ENCODE results near the gene LTB4R. TPM values are rescaled to one million over a fixed set of nuclear protein-coding genes. Genes with fewer than 3 reads are reported as not detected.

Gene LTB4R
- total RNA-seq, 1 experiment from 2014 or later: 9.4 TPM

GRCh38 chr14:24271134-24271833 lies 40.0 kb upstream of the LTB4R start, which contains the start of gene RABGGTA (continued):
- TF ChIP-seq, protein P1, sequence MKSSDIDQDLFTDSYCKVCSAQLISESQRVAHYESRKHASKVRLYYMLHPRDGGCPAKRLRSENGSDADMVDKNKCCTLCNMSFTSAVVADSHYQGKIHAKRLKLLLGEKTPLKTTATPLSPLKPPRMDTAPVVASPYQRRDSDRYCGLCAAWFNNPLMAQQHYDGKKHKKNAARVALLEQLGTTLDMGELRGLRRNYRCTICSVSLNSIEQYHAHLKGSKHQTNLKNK (CRISPR knock-in tag; IDR thresholded peaks at IDR 0.05): 0 out of 2 replicates have a peak, but pooled peaks have one; percentile 68
- TF ChIP-seq ZNF512 (CRISPR knock-in tag; IDR thresholded peaks at IDR 0.05; ENCODE audit: borderline replicate concordance): 0 out of 2 replicates have a peak, but pooled peaks have one; percentile 40
- peak; percentile 85; the same call in 1 of the 2 replicates for TF ChIP-seq SMAD3 (CRISPR knock-in tag; IDR thresholded peaks at IDR 0.05; ENCODE audit: borderline replicate concordance)
- peak; percentile 79 for TF ChIP-seq CREM (CRISPR knock-in tag; IDR thresholded peaks at IDR 0.05)
- TF ChIP-seq MAX (CRISPR knock-in tag; IDR thresholded peaks at IDR 0.05): peak; percentile 96
- TF ChIP-seq RORB (CRISPR knock-in tag; IDR thresholded peaks at IDR 0.05): no peak
- TF ChIP-seq CBFB (CRISPR knock-in tag; IDR thresholded peaks at IDR 0.05; ENCODE audit: low read depth): no peak
- TF ChIP-seq PRRX2 (CRISPR knock-in tag; IDR thresholded peaks at IDR 0.05): no peak
- TF ChIP-seq ZNF232 (CRISPR knock-in tag; IDR thresholded peaks at IDR 0.05): peak; percentile 78; the same call in 1 of the 2 replicates
- no peak for TF ChIP-seq GRHL2 (CRISPR knock-in tag; IDR thresholded peaks at IDR 0.05; ENCODE audit: insufficient replicate concordance, severe bottlenecking)
- TF ChIP-seq ZNF671 (CRISPR knock-in tag; IDR thresholded peaks at IDR 0.05): no peak
- 0 out of 2 replicates have a peak, but pooled peaks have one; percentile 56 for TF ChIP-seq ELF4 (CRISPR knock-in tag; IDR thresholded peaks at IDR 0.05; ENCODE audit: low read depth)
- TF ChIP-seq ESRRA (CRISPR knock-in tag; IDR thresholded peaks at IDR 0.05; ENCODE audit: borderline replicate concordance): peak; percentile 68; the same call in 1 of the 2 replicates
- TF ChIP-seq, protein P2, sequence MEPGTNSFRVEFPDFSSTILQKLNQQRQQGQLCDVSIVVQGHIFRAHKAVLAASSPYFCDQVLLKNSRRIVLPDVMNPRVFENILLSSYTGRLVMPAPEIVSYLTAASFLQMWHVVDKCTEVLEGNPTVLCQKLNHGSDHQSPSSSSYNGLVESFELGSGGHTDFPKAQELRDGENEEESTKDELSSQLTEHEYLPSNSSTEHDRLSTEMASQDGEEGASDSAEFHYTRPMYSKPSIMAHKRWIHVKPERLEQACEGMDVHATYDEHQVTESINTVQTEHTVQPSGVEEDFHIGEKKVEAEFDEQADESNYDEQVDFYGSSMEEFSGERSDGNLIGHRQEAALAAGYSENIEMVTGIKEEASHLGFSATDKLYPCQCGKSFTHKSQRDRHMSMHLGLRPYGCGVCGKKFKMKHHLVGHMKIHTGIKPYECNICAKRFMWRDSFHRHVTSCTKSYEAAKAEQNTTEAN (CRISPR knock-in tag; IDR thresholded peaks at IDR 0.05): peak; percentile 95; the same call in 1 of the 2 replicates
- TF ChIP-seq, protein P3, sequence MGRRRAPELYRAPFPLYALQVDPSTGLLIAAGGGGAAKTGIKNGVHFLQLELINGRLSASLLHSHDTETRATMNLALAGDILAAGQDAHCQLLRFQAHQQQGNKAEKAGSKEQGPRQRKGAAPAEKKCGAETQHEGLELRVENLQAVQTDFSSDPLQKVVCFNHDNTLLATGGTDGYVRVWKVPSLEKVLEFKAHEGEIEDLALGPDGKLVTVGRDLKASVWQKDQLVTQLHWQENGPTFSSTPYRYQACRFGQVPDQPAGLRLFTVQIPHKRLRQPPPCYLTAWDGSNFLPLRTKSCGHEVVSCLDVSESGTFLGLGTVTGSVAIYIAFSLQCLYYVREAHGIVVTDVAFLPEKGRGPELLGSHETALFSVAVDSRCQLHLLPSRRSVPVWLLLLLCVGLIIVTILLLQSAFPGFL (CRISPR knock-in tag; IDR thresholded peaks at IDR 0.05; ENCODE audit: borderline replicate concordance): no peak
- no peak for TF ChIP-seq EMX1 (CRISPR knock-in tag; IDR thresholded peaks at IDR 0.05)
- TF ChIP-seq, protein P4, sequence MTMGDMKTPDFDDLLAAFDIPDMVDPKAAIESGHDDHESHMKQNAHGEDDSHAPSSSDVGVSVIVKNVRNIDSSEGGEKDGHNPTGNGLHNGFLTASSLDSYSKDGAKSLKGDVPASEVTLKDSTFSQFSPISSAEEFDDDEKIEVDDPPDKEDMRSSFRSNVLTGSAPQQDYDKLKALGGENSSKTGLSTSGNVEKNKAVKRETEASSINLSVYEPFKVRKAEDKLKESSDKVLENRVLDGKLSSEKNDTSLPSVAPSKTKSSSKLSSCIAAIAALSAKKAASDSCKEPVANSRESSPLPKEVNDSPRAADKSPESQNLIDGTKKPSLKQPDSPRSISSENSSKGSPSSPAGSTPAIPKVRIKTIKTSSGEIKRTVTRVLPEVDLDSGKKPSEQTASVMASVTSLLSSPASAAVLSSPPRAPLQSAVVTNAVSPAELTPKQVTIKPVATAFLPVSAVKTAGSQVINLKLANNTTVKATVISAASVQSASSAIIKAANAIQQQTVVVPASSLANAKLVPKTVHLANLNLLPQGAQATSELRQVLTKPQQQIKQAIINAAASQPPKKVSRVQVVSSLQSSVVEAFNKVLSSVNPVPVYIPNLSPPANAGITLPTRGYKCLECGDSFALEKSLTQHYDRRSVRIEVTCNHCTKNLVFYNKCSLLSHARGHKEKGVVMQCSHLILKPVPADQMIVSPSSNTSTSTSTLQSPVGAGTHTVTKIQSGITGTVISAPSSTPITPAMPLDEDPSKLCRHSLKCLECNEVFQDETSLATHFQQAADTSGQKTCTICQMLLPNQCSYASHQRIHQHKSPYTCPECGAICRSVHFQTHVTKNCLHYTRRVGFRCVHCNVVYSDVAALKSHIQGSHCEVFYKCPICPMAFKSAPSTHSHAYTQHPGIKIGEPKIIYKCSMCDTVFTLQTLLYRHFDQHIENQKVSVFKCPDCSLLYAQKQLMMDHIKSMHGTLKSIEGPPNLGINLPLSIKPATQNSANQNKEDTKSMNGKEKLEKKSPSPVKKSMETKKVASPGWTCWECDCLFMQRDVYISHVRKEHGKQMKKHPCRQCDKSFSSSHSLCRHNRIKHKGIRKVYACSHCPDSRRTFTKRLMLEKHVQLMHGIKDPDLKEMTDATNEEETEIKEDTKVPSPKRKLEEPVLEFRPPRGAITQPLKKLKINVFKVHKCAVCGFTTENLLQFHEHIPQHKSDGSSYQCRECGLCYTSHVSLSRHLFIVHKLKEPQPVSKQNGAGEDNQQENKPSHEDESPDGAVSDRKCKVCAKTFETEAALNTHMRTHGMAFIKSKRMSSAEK (CRISPR knock-in tag; IDR thresholded peaks at IDR 0.05; ENCODE audit: borderline replicate concordance): no peak
- TF ChIP-seq RELA (CRISPR knock-in tag; IDR thresholded peaks at IDR 0.05; ENCODE audit: borderline replicate concordance): peak; percentile 69; the same call in 1 of the 2 replicates
- peak; percentile 69; the same call in 1 of the 2 replicates for TF ChIP-seq ZBTB21 (CRISPR knock-in tag; IDR thresholded peaks at IDR 0.05; ENCODE audit: borderline replicate concordance)
- 0 out of 2 replicates have a peak, but pooled peaks have one; percentile 19 for TF ChIP-seq TP53 (CRISPR knock-in tag; IDR thresholded peaks at IDR 0.05)
- peak; percentile 87 for TF ChIP-seq TEAD1 (CRISPR knock-in tag; IDR thresholded peaks at IDR 0.05)
- TF ChIP-seq, protein P5, sequence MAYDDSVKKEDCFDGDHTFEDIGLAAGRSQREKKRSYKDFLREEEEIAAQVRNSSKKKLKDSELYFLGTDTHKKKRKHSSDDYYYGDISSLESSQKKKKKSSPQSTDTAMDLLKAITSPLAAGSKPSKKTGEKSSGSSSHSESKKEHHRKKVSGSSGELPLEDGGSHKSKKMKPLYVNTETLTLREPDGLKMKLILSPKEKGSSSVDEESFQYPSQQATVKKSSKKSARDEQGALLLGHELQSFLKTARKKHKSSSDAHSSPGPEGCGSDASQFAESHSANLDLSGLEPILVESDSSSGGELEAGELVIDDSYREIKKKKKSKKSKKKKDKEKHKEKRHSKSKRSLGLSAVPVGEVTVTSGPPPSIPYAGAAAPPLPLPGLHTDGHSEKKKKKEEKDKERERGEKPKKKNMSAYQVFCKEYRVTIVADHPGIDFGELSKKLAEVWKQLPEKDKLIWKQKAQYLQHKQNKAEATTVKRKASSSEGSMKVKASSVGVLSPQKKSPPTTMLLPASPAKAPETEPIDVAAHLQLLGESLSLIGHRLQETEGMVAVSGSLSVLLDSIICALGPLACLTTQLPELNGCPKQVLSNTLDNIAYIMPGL (CRISPR knock-in tag; IDR thresholded peaks at IDR 0.05): peak; percentile 99
- 0 out of 2 replicates have a peak, but pooled peaks have one; percentile 60 for TF ChIP-seq KAT7 (CRISPR knock-in tag; IDR thresholded peaks at IDR 0.05; ENCODE audit: borderline replicate concordance)
- TF ChIP-seq, protein P6, sequence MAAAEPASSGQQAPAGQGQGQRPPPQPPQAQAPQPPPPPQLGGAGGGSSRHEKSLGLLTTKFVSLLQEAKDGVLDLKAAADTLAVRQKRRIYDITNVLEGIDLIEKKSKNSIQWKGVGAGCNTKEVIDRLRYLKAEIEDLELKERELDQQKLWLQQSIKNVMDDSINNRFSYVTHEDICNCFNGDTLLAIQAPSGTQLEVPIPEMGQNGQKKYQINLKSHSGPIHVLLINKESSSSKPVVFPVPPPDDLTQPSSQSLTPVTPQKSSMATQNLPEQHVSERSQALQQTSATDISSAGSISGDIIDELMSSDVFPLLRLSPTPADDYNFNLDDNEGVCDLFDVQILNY (CRISPR knock-in tag; IDR thresholded peaks at IDR 0.05): peak; percentile 76; the same call in 1 of the 2 replicates

Data from WTC11 (cell line).